ENCODE measurements around the gene ZNF407.

The ZNF407 gene

GRCh38 chr18:74982946-74983635 is 385.4 kb downstream of the ZNF407 start:
- no peak for DNase-seq

DNA sequence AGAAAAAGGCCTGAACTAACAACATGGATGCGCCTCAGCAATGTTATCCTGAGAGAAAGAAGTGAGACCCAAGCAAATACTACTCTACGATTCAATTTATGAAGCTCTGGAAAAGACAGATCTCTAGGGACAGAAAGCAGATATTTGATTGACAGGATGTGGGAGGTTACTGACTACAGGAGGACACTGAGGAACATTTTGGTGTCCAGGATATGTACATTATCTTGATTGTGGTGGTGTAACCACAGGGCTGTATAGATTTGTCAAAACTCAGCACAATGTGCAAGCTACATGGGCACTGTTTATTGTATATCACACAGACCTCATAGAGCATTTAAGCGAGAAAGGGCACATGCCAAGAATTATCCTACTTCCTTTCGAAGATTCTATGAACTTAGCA is 391.5 kb downstream of the ZNF407 start:
- DNase-seq, result no peak

GRCh38 chr18:74990563-74991081 is 393.0 kb downstream of the ZNF407 start:
- DNase-seq, result no peak

DNA sequence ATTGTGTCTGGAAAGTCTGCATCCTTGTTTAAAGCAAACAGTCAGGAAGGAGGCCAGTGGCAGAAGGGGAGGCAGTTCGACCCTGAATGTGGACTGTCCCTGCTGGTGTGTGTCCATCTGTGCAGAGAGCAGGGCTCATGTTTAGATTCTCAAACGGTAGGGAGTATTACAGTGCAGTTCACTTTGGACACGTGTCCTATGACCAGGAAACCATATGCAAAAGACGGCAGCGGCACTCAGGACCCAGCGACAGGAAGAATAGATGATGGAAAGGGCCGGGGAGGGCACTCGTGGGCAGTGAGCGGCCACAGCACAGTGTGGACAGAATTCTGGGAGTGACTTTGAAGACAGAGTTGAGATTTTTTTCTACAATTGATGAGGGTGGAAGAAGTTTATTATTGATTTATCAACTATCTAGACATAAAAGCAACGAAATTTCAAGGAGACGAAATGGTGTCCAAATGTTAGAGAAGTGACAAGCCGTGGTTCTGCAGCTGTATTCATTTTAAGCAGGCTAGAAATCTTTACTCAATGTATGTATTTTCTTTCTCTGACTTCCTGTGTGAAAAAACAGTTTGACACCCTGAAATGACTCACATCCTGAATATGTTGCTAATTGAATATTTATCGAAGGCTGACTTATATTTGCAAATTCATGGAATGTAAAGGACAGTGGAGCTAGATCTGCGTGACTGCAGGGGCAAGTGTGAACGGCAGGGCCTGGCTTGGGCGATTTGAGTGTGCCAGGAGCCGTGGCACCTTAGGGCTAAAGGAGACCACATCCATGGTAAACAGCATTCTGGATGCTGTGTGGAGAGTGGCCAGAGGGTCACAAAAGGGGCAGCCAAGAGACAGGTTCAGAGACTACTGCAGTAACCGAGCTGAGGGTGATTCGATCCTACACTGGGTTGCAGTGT is 397.1 kb downstream of the ZNF407 start:
- no peak for DNase-seq

DNA sequence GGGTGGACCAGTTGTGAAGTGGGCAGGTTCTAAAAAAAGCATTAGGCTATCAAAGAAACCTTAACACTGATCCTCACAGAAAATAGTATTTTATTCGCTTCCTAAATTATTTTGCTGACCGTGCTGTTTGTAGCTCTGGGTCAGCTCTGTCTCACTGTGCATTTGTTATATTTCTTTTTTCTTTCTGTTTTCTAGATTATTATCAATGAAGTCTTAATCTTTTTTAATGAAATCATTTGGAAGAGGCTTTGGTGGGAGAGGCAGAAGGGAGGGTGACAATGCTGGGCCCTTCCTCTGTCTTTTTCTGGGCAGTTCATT is 397.7 kb downstream of the ZNF407 start:
- DNase-seq, result no peak

GRCh38 chr18:74996055-74996454 is 398.4 kb downstream of the ZNF407 start:
- DNase-seq, result no peak

DNA sequence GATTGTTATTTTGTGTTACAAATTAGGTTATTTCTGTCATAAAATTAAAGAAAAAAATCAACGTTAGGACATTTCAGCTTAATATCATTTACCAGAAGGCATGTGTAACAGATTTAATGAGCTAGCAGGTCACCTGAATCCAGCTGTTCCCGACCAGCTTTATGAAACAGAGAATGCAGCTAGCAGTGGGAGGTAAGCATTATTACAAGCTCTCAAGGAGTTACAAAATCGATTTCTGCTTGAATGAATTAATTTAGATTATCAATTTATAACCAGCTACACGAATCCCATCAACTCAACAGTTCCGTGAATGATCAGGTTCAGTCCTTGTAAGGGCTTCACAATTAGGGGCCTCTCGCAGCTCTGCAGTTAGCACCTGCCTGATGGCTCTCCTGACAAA is 399.3 kb downstream of the ZNF407 start:
- DNase-seq, result no peak

- no peak for DNase-seq
These were observed 403.2 kb downstream of the ZNF407 start for GRCh38 chr18:75000920-75001319.

DNA sequence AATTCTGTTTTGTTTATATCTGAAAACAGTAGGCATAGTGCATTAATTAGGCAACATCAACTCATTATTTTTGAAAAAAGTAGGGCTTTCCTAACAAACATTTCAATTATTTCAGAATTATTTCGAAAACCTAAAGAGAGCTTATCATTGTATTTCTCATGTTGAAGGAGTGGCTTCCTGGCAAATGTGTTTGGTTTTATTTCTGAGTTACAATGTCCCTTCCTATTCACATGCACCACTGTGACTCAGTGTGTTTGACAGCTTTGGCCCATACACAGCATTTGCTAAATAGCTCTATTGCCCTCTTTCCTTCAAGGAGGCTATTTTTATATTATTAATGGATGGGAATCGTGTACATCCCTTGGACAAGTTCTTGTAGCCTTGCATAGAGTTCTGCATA is 405.4 kb downstream of the ZNF407 start:
- DNase-seq, result no peak

DNA sequence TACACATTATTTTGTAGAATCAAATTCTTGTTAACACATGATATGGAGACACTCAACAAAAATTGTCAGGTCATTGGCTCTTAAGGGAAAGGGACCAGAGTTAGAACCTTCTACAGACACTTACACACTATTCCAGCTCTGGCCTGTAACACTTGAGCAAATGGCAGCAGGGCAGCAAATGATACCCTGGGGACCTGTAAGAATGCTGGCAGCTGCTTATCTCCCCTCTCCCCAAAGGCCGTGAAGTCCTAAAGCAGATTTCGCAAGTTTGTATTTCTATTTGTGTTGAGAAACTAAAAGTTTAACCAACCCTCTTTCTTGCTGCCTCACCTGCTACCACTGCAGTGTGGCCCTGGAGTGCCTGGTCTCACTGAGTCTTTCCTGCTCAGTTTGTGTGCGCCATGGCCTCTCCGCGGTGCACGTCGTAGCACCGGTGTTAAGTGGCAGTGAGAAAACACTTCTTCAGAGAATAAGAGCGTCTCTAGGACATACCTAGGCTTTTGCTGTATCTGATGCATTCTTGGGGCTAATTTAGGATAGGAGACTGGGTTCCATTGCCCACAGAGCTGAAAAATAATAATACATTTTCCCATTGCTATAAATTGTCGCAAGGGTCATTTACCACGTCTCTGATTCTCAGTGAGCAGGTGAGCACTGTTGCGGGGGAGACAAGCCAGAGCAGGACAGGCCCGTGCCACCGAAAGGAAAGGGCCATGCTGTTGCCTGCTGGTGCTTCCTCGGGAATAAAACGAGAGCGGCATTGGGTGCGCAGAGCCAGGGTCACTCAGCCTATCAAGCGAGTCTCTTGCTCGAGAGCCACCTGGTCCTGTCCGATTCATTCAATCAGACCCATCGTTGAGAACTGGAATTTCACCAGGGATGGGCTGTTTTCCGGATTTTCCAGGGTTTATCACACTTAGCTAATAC is 406.4 kb downstream of the ZNF407 start:
- no peak for DNase-seq

DNA sequence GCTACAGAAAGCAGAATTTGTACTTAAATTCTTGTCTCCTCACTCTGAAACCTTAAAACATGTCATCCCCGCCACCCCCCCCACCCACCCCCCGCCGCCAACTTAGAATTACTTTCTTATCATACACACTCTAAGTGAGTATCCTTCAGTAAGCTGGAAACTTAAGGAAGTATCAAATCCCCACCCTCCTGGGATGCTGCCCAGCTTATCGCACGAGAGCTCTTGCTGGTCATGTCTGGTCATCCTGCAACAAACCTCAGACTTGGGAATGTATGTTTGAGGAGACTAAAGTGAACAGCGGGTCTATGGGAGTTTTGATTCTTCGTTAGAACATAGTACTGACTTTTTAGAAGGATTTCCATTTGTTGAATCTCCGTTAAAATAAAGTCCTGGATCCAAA is 408.0 kb downstream of the ZNF407 start:
- no peak for DNase-seq

DNA sequence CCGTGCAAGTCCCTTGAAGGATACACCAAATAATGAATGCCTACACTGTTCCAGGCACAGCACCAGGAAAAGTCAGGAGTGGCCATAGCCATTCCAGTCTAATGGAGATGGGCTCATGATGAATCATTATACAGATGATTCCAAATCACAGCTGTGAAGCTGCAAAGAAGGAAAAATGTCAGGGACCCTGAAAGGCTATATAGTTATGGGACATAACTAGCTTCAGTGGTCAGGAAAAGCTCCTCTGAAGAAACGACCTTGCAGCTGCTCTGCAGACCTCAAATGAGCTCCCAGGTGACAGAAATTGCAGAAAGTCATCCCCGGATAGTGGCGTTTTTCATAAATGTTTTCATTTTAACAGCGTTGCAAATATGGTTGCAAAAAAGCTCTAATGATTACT is 410.5 kb downstream of the ZNF407 start:
- DNase-seq, result no peak

- no peak for DNase-seq
These were observed 411.6 kb downstream of the ZNF407 start for GRCh38 chr18:75009296-75009695.

DNA sequence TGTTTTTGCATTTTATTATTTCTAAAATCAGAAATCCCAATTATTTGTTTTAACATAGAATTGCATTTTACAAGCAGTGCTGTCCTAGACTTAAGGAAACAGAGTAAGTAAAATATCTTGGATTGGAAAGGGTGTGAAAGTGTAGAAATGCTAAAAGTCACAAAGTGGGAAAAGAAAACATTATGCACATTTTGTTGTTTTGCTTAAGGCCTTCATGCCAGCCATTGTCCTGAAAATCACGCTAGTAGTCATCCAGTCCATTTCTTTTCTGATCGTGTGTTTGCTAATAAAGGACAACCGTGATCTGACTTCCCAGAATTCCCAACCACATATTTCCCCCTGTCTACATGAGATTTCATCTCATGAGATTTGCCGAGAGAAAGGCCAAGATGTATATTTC is 412.2 kb downstream of the ZNF407 start:
- DNase-seq, result no peak

GRCh38 chr18:75010278-75010677 is 412.6 kb downstream of the ZNF407 start:
- no peak for DNase-seq

- DNase-seq, result no peak
These were observed 413.0 kb downstream of the ZNF407 start for GRCh38 chr18:75010689-75011088.

- DNase-seq, result no peak
These were observed 418.5 kb downstream of the ZNF407 start for GRCh38 chr18:75016025-75016717.

GRCh38 chr18:75023473-75023872 is 425.8 kb downstream of the ZNF407 start:
- no peak for DNase-seq

- DNase-seq, result no peak
These were observed 427.2 kb downstream of the ZNF407 start for GRCh38 chr18:75024871-75025270.

DNA sequence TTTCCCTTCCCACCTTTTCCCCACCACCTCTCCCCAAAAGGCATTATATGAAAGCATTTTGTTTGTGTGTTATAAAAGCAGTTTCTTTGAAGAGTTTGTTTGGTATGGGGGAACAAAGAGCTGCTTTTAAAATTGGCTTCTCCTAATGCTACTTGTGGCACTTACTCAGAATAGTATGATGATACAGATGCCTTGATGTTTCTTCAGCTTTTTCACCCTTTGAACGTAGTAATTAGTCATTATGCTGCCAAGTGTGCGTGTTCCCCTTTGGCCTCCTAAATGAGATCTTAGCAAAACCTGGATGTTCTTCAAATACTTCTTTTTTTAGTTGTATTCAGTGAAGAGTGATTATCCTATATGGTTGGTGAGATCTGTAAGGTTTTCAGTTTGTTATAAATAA is 427.9 kb downstream of the ZNF407 start:
- DNase-seq, result no peak

DNA sequence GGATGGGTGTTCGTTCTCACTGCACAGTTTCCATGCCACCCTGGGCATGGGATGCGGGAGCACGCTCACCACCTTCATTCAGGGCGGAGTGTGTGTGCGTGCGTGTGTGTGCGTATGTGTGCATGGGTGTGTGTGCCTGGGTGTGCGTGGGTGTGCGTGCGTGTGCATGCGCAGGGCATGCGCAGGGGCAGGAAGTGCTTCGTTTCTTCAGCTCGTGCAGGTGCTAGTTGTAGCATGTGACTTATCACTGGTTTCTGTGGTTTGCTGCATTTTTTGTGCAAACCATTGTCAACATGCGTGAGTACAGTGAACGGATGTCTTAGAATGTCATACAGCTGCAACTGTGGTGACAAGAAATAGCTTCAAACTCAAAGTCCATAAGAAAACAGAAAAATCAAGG is 431.8 kb downstream of the ZNF407 start:
- DNase-seq, result peak in 1 of 4 experiments; percentile 2

DNA sequence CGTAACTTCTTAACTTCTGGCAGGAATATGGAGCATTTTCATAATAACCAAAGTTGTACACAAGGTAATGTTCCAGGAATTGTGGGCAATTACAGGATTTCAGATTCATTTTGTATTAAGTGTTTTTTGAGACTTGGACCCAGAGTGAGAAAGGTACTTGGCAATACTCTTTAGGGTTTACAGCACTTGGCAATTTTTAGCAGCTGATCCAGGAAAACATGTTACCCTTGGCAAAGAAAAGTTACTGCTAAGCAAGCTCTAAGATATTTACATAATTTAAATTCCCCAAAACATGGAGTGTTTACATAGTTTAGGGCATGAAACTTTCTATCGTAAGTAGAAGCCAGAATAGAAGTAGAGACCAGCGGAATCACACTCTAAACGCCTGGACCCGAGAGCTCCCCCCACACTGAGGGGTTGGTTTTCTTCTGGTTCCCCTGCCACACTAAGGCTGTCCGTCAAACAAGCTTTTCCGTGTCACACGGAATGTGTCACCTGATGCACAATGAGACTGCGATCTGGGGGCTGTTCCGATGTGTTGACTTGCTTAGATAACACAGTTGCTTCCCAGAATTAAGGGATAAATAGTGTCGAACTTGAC is 434.1 kb downstream of the ZNF407 start:
- DNase-seq, result no peak
